RWPE1 (cell line): ENCODE measurements around the gene MYCBP2.

Experiments
- CTCF ChIA-PET: fragments of 350-600 bp; sonication (Branson Sonifier 250); formaldehyde crosslinking; extraction: SDS; loops from one replicate; lab custom pipeline; 2021; lab: Yijun Ruan, JAX
- POLR2A ChIA-PET: fragments of 400-600 bp; formaldehyde crosslinking; extraction: SDS; loops from one replicate; lab custom pipeline; 2020; ENCODE audit warnings: antibody characterized with exemption; ENCODE audit not compliant: low non-redundant PET; lab: Yijun Ruan, JAX
- DNase-seq: peaks from one replicate; pipeline ENCODE4 v3.0.0; 2012; ENCODE audit warnings: low spot score
- H3K27ac ChIP-seq: fragments of 450-650 bp; 2 replicates; pipeline ENCODE4 v1.5.1; 2017
- TF ChIP-seq, protein P1 (sequence below): fragments of 450-650 bp; conservative IDR thresholded peaks from 2 replicates; pipeline ENCODE4 v1.5.1; 2017; ENCODE audit warnings: low read depth, mild to moderate bottlenecking

MYCBP2 gene

DNA sequence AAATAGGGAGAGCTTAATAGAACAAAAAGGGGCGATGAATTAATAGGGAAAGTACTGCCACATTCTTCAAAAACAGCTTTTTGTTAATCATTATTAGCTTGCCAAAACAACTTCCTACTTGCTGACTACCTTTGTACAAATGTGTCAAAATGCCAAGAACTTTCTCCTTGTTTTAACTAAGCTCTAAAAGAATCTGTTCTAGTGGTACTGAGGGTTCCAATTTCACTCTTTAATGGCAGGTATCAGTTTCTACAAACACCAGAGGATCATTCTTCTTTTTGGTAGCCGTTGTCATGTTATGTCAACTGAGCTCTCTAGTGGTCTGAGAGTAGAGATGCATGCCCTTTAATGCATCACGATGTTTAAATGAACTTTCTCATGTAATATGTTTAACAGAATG, 270.5 kb downstream of the MYCBP2 start:
- ChIA-PET CTCF (no interaction called here), POLR2A (no interaction called here)
- H3K27ac ChIP-seq = no peak overlapping the region
- TF ChIP-seq, protein P1, sequence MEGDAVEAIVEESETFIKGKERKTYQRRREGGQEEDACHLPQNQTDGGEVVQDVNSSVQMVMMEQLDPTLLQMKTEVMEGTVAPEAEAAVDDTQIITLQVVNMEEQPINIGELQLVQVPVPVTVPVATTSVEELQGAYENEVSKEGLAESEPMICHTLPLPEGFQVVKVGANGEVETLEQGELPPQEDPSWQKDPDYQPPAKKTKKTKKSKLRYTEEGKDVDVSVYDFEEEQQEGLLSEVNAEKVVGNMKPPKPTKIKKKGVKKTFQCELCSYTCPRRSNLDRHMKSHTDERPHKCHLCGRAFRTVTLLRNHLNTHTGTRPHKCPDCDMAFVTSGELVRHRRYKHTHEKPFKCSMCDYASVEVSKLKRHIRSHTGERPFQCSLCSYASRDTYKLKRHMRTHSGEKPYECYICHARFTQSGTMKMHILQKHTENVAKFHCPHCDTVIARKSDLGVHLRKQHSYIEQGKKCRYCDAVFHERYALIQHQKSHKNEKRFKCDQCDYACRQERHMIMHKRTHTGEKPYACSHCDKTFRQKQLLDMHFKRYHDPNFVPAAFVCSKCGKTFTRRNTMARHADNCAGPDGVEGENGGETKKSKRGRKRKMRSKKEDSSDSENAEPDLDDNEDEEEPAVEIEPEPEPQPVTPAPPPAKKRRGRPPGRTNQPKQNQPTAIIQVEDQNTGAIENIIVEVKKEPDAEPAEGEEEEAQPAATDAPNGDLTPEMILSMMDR = no peak
- no peak for DNase-seq

DNA sequence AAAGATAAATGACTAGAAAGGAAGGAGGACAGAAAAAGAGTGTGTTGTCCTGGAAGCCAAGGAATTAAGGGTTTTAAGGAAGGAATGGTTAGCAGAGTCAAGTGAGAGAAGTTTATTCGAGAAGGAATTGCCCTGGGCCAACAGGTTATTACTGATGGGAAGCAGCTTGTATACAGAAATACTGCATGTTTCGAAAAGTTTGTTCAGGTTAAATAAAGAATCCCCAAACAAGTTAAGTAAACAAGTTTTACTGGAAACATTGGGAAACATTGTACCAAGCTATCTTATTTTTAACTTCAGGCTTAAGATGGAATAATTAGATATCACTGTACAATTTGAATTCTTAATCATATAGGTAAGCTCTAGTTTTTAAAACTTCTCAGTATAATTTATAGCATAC, 271.7 kb downstream of the MYCBP2 start:
- POLR2A ChIA-PET = no interaction called here
- H3K27ac ChIP-seq = no peak overlapping the region
- TF ChIP-seq, protein P1 = no peak
- DNase-seq = no peak
- CTCF ChIA-PET = interaction anchor here (0.6 to 0.9 kb wide), 2 partner anchors 13 to 19 kb away, joined by 3 read pairs; no protein-coding TSS in a partner anchor

DNA sequence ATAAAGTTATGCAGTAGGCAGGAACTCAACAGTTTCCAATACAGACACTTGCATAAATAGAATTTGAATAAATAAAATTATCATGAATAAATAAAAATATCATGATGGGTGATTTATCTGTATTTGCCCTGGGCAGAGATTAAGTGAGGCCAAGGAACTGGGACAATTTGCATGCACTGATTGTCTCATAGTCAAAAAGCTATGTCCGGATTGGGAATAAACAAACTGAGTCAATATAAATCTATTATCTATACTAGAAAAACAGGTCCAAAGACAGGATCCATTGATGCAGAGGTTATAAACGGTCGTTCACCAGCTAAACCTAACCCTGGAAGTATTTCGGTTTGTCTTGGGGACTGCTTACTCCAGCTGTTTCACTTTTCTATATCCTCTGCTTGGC, 273.7 kb downstream of the MYCBP2 start:
- DNase-seq = no peak
- H3K27ac ChIP-seq = no peak overlapping the region
- ChIA-PET CTCF (no interaction called here), POLR2A (no interaction called here)
- TF ChIP-seq, protein P1 = no peak

DNA sequence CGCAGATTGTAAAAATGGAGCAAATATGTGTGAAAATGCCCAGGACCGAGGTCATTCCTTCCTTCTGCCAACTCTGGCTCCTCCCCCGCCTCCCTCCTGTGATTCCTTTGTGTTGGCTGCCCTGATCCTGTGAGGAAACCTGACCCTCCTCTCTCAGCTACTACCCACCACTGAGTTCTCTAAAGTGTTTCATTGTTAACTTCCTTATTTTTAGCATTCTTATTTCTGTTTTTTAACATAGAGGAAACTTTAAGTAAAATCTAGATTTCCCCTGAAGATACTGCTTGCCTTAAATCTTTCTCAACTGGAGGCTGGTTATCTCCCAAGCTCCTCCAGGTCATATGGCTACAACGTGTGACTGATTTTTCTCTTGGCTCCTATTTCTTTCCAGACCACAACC, 278.2 kb downstream of the MYCBP2 start:
- POLR2A ChIA-PET = no interaction called here
- TF ChIP-seq, protein P1 = no peak
- H3K27ac ChIP-seq = no peak overlapping the region
- CTCF ChIA-PET = no interaction called here
- no peak for DNase-seq

DNA sequence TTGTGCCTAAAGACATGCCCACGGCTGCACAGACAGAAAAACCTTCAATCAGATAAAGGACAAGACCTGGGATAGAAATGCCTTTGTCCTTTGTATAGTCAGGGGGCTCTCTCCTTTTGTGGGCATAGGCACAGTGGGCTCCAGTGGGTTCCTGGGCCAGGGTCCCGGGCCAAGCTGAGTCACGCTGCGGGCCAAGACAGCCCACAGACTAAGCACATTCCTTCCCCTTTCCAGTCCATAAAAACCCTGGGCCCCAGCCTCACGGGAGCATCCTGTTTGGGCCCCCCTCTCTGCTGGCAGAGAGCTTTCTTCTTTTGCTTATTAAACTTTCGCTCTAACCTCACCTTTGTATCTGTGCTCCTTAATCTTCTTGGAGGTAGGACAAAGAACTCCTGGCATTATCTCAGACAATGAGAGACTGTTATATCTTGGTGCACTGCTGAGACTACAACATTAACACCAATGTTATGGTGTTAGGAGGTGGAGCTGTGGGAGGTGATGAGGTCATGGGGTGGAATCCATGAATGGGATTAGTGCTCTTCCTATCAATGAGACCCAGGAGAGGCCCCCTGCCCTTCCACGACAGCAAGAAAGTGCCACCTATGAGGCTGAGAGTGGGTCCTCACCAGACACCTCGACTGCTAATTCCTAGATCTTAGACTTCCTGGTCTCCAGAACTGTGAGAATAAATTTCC, 279.1 kb downstream of the MYCBP2 start:
- DNase-seq = no peak
- no peak overlapping the region for H3K27ac ChIP-seq
- CTCF ChIA-PET = no interaction called here
- TF ChIP-seq, protein P1 = no peak
- POLR2A ChIA-PET = no interaction called here

DNA sequence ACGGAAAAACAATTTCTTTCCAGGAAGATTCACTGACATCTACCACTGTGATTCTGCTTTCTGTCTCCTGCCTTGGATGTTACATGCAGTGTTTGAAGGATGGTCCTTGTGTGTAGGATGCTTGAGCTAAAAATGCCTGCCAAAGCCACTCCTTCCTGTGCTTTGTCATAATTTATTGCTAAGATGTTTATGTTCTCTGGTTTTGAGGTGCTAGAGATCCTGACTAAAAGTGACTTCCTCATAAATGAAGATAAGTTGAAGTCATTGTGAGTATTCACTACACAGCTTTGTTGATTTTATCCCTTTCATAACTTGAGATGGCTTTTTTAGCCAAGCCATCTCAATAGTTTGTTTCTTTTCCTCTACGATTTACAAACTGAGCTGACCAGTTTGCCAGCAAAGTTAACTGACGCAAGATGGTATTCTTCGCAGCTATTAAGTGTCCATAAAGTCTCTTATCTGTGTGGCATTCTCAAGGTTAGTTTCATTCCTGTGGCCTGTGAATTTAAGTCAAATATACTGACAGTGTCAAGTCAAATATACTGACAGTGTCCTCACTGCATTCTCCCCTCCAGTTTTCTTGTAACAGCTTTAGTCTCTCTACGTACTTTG, 284.2 kb downstream of the MYCBP2 start:
- ChIA-PET CTCF (interaction anchor here (0.7 to 1.1 kb wide), 2 partner anchors 12 to 56 kb away, joined by 3 to 4 read pairs; no protein-coding TSS in a partner anchor), POLR2A (no interaction called here)
- DNase-seq = no peak
- TF ChIP-seq, protein P1 = no peak
- no peak overlapping the region for H3K27ac ChIP-seq
